ENCODE results near the gene LAMB3. TPM values are rescaled to one million over a fixed set of nuclear protein-coding genes. Genes with fewer than 3 reads are reported as not detected.

LAMB3 gene
- total RNA-seq, 1 donor from 2014 or later, result not detected

- TF ChIP-seq, protein P1, sequence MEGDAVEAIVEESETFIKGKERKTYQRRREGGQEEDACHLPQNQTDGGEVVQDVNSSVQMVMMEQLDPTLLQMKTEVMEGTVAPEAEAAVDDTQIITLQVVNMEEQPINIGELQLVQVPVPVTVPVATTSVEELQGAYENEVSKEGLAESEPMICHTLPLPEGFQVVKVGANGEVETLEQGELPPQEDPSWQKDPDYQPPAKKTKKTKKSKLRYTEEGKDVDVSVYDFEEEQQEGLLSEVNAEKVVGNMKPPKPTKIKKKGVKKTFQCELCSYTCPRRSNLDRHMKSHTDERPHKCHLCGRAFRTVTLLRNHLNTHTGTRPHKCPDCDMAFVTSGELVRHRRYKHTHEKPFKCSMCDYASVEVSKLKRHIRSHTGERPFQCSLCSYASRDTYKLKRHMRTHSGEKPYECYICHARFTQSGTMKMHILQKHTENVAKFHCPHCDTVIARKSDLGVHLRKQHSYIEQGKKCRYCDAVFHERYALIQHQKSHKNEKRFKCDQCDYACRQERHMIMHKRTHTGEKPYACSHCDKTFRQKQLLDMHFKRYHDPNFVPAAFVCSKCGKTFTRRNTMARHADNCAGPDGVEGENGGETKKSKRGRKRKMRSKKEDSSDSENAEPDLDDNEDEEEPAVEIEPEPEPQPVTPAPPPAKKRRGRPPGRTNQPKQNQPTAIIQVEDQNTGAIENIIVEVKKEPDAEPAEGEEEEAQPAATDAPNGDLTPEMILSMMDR (conservative IDR thresholded peaks at IDR 0.05), result no peak
- H3K27me3 Mint-ChIP-seq (ENCODE audit: low read depth), result peaks cover 88% of the 10 kb centered on the region
- no peak for DNase-seq (ENCODE audit: low read depth, low spot score)
- peaks cover 18% of the 10 kb centered on the region for H3K4me1 Mint-ChIP-seq
- no peak overlapping the region for H3K27ac Mint-ChIP-seq (ENCODE audit: unreplicated experiment)
- H3K4me3 Mint-ChIP-seq, result no peak overlapping the region
- H3K36me3 Mint-ChIP-seq (ENCODE audit: low read depth), result no peaks in the 10 kb centered on the region
- no peaks in the 10 kb centered on the region for H3K9me3 Mint-ChIP-seq
These were observed 26.8 kb upstream of the LAMB3 start for GRCh38 chr1:209678981-209679539.

GRCh38 chr1:209675565-209676154 lies 23.4 kb upstream of the LAMB3 start:
- peak; percentile 12 for DNase-seq (ENCODE audit: low read depth, low spot score)
- peaks cover 20% of the 10 kb centered on the region for H3K4me1 Mint-ChIP-seq
- H3K9me3 Mint-ChIP-seq, result peaks cover 2% of the 10 kb centered on the region
- H3K36me3 Mint-ChIP-seq (ENCODE audit: low read depth), result no peaks in the 10 kb centered on the region
- peaks cover 99% of the 10 kb centered on the region for H3K27me3 Mint-ChIP-seq (ENCODE audit: low read depth)
- no peak overlapping the region for H3K27ac Mint-ChIP-seq (ENCODE audit: unreplicated experiment)
- TF ChIP-seq, protein P1 (conservative IDR thresholded peaks at IDR 0.05), result peak; percentile 10
- peak overlapping the region; percentile 86 for H3K4me3 Mint-ChIP-seq

DNA sequence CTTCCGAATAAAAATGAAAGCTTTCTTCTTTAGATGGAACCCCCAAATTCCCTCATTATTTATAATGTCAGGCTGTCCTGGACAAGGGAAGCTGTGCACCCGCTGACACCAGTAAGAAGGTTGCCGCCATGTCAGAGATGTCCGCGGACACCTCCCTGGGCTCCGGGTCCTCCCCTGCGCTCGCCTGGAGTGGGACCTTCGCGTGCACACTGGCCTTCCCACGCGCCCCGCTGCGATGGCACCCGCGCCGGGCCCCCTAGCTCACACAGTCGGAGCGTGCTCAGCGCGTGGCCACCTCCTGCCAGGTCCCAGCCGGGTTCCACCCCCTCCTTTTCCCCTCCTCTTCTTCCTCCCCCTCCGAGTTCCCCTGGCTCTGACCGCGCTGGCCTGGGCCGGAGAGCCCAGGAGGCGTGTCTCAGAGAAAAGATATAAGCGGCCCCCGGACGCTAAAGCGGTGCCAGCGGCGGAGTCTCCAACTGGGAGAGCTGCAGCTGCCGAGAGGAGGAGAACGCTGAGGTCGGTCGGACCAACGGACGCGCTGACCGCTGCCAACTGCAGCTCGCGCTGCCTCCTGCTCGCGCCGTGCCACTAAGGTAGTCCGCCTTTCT lies 22.8 kb upstream of the LAMB3 start, which contains the start of gene G0S2:
G0S2 (plus strand) TSS at position 456 of the 608 bp plus-strand sequence. CDS start 273 bp downstream, outside the sequence.
- TF ChIP-seq, protein P1 (conservative IDR thresholded peaks at IDR 0.05), result no peak
- peaks cover 20% of the 10 kb centered on the region for H3K4me1 Mint-ChIP-seq
- H3K9me3 Mint-ChIP-seq, result peaks cover 2% of the 10 kb centered on the region
- peaks cover 98% of the 10 kb centered on the region for H3K27me3 Mint-ChIP-seq (ENCODE audit: low read depth)
- no peaks in the 10 kb centered on the region for H3K36me3 Mint-ChIP-seq (ENCODE audit: low read depth)
- peak; percentile 30 for DNase-seq (ENCODE audit: low read depth, low spot score)
- peak within 1 kb of the TSS; percentile 86 for H3K4me3 Mint-ChIP-seq
- H3K27ac Mint-ChIP-seq (ENCODE audit: unreplicated experiment), result no peak within 1 kb of the TSS

GRCh38 chr1:209673631-209674417 lies 21.6 kb upstream of the LAMB3 start:
- DNase-seq (ENCODE audit: low read depth, low spot score), result no peak
- Mint-ChIP-seq H3K27ac (ENCODE audit: unreplicated experiment) (no peak overlapping the region), H3K36me3 (ENCODE audit: low read depth) (no peaks in the 10 kb centered on the region), H3K4me3 (peak overlapping the region; percentile 36), H3K27me3 (ENCODE audit: low read depth) (peaks cover 96% of the 10 kb centered on the region), H3K9me3 (peaks cover 2% of the 10 kb centered on the region), H3K4me1 (peaks cover 20% of the 10 kb centered on the region)
- TF ChIP-seq, protein P1 (conservative IDR thresholded peaks at IDR 0.05), result no peak

Measured in neural crest cell (in vitro differentiated cells).